Vagina (tissue), 2 donors: ENCODE results near the gene GPATCH3. TPM values are rescaled to one million over a fixed set of nuclear protein-coding genes. Genes with fewer than 3 reads are reported as not detected.
A peak's percentile ranks its signal among the peaks of the same experiment; 100 is the strongest.

Experiments used
- DNase-seq, 2 donors: peaks; one replicate each; pipeline ENCODE4 v3.0.0-alpha.2; 2017; ENCODE audit errors: extremely low spot score in 2 of 2
- H3K27ac ChIP-seq: fragments of 200-600 bp; sonication (generic); one replicate; pipeline ENCODE4 v1.5.1; 2019
- H3K27me3 ChIP-seq: fragments of 200-600 bp; sonication (generic); one replicate; pipeline ENCODE4 v1.5.1; 2019
- H3K36me3 ChIP-seq, 2 donors: fragments of 200-600 bp; sonication (generic); one replicate each; pipeline ENCODE4 v1.5.1; 2017 to 2019
- H3K4me1 ChIP-seq: fragments of 200-600 bp; sonication (generic); one replicate; pipeline ENCODE4 v1.5.1; 2019
- H3K4me3 ChIP-seq, 2 donors: fragments of 200-600 bp; sonication (generic); 1 replicate in 1 of 2; 2 replicates in 1 of 2; pipeline ENCODE4 v1.5.1; 2016 to 2019
- H3K9me3 ChIP-seq: fragments of 200-600 bp; sonication (generic); one replicate; pipeline ENCODE4 v1.5.1; 2019
- CTCF ChIP-seq, 3 experiments: fragments of 450-650 bp in 2 of 3; fragments of 200-600 bp in 1 of 3; sonication (generic) in 1 of 3; IDR thresholded peaks; one replicate each; pipeline ENCODE4 v1.5.1; 2017 to 2019; ENCODE audit warnings: antibody characterized with exemption in 3 of 3, mild to moderate bottlenecking in 2 of 3, moderate library complexity in 2 of 3
- POLR2A ChIP-seq, 2 donors: fragments of 450-650 bp; IDR thresholded peaks; one replicate each; pipeline ENCODE4 v1.6.1; 2017; ENCODE audit warnings: antibody characterized with exemption in 2 of 2, mild to moderate bottlenecking in 2 of 2, moderate library complexity in 2 of 2
- POLR2AphosphoS5 ChIP-seq, 2 donors: sonication (generic); formaldehyde crosslinking; IDR thresholded peaks; one replicate each; pipeline ENCODE4 v1.9.0; 2017; ENCODE audit warnings: antibody characterized with exemption in 2 of 2, mild to moderate bottlenecking in 2 of 2, low read depth in 1 of 2; ENCODE audit not compliant: insufficient read depth in 1 of 2
- intact Hi-C: fragments of 100-400 bp; cut with DNase I; formaldehyde crosslinking; loops from one replicate; pipeline ENCODE4 v1.15.1; 2023
- total RNA-seq: library from RNA; depleted of rRNA; stranded (reverse); fragments of >200 nt; gene quantifications from one replicate; pipeline ENCODE4 v1.2.3, GENCODE V29; 2016

GPATCH3 gene
- total RNA-seq, 1 donor from 2014 or later = 5.2 TPM

GRCh38 chr1:26910343-26911160 is 10.3 kb upstream of the GPATCH3 start:
- intact Hi-C loops = no loop called here
- no peak for TF ChIP-seq POLR2A (IDR thresholded peaks at IDR 0.05)
- TF ChIP-seq POLR2AphosphoS5 (IDR thresholded peaks at IDR 0.05; ENCODE audit: insufficient read depth in 1 of 2, low read depth in 1 of 2) = no peak
- TF ChIP-seq CTCF (IDR thresholded peaks at IDR 0.05) = no peak

GRCh38 chr1:26909951-26910342 is 9.7 kb upstream of the GPATCH3 start:
- no peak overlapping the region for H3K27ac ChIP-seq
- no peak for DNase-seq
- H3K36me3 ChIP-seq = no peaks in the 10 kb centered on the region
- TF ChIP-seq POLR2AphosphoS5 (IDR thresholded peaks at IDR 0.05; ENCODE audit: insufficient read depth in 1 of 2, low read depth in 1 of 2) = no peak
- no peak for TF ChIP-seq CTCF (IDR thresholded peaks at IDR 0.05)
- TF ChIP-seq POLR2A (IDR thresholded peaks at IDR 0.05) = no peak
- no peaks in the 10 kb centered on the region for H3K9me3 ChIP-seq
- no peaks in the 10 kb centered on the region for H3K4me1 ChIP-seq
- no peak overlapping the region for H3K4me3 ChIP-seq
- H3K27me3 ChIP-seq = no peaks in the 10 kb centered on the region
- intact Hi-C loops = no loop called here

More at GRCh38 chr1:26910343-26911160, 10.3 kb upstream of the GPATCH3 start:
- Histone ChIP-seq H3K4me1 (no peaks in the 10 kb centered on the region), H3K36me3 (no peaks in the 10 kb centered on the region), H3K27me3 (no peaks in the 10 kb centered on the region), H3K4me3 (no peak overlapping the region), H3K9me3 (no peaks in the 10 kb centered on the region), H3K27ac (no peak overlapping the region)
- no peak for DNase-seq

- Histone ChIP-seq H3K4me1 (no peaks in the 10 kb centered on the region), H3K27me3 (no peaks in the 10 kb centered on the region), H3K36me3 (no peaks in the 10 kb centered on the region), H3K9me3 (no peaks in the 10 kb centered on the region), H3K27ac (no peak overlapping the region), H3K4me3 (no peak overlapping the region)
- intact Hi-C loops = no loop called here
- DNase-seq = no peak
- no peak for TF ChIP-seq POLR2A (IDR thresholded peaks at IDR 0.05)
- no peak for TF ChIP-seq POLR2AphosphoS5 (IDR thresholded peaks at IDR 0.05; ENCODE audit: insufficient read depth in 1 of 2, low read depth in 1 of 2)
- no peak for TF ChIP-seq CTCF (IDR thresholded peaks at IDR 0.05)
Observed at GRCh38 chr1:26907071-26907917, 7.0 kb upstream of the GPATCH3 start.

GRCh38 chr1:26900815-26901511 is 696 bp upstream of the GPATCH3 start:
- H3K27me3 ChIP-seq = no peaks in the 10 kb centered on the region
- no peak for DNase-seq
- peaks cover 0 to 24% of the 10 kb centered on the region in 2 donors for H3K36me3 ChIP-seq
- intact Hi-C loops = no loop called here
- peak overlapping the region; percentile 83 for H3K27ac ChIP-seq
- TF ChIP-seq POLR2A (IDR thresholded peaks at IDR 0.05) (no peak), POLR2AphosphoS5 (IDR thresholded peaks at IDR 0.05; ENCODE audit: insufficient read depth in 1 of 2, low read depth in 1 of 2) (no peak), CTCF (IDR thresholded peaks at IDR 0.05) (no peak)
- peaks cover 27% of the 10 kb centered on the region for H3K4me1 ChIP-seq
- no peaks in the 10 kb centered on the region for H3K9me3 ChIP-seq
- peak overlapping the region; percentile 68 to 78 for H3K4me3 ChIP-seq
